Colonic mucosa (tissue), 4 donors: ENCODE data around the gene WNT7A. TPM values are rescaled to one million over a fixed set of nuclear protein-coding genes. Genes with fewer than 3 reads are reported as not detected.

Experiments
- DNase-seq: peaks from one replicate; pipeline ENCODE4 v3.0.0-alpha.2; 2020
- H3K27ac ChIP-seq: fragments of 200-600 bp; one replicate; pipeline ENCODE4 v1.8.0; 2021
- H3K27me3 ChIP-seq: fragments of 200-600 bp; one replicate; pipeline ENCODE4 v1.8.0; 2021
- H3K36me3 ChIP-seq: fragments of 200-600 bp; one replicate; pipeline ENCODE4 v1.8.0; 2021
- H3K4me1 ChIP-seq: fragments of 200-600 bp; one replicate; pipeline ENCODE4 v1.8.0; 2021; ENCODE audit warnings: mild to moderate bottlenecking
- H3K4me3 ChIP-seq: fragments of 200-600 bp; one replicate; pipeline ENCODE4 v1.8.0; 2021
- H3K9ac ChIP-seq, 2 donors: one replicate each; pipeline ENCODE4 v1.7.0; 2013; ENCODE audit warnings: control low read depth in 2 of 2, low read depth in 2 of 2, low read length in 2 of 2
- H3K9me3 ChIP-seq: fragments of 200-600 bp; one replicate; pipeline ENCODE4 v1.8.0; 2021
- CTCF ChIP-seq: fragments of 200-600 bp; IDR thresholded peaks from one replicate; pipeline ENCODE4 v1.8.0; 2022; ENCODE audit warnings: antibody characterized with exemption, mild to moderate bottlenecking
- intact Hi-C: fragments of 100-400 bp; cut with DNase I; formaldehyde crosslinking; loops from one replicate; pipeline ENCODE4 v1.14.1; 2022
- total RNA-seq, 2 donors: library from RNA; stranded (reverse); fragmentation: NEBNext Ultra II Directional in 1 of 2; extraction: Animal tissue kit (Norgen Biotek cat#: 25700) in 1 of 2; gene quantifications; one replicate each; pipeline ENCODE4 v1.2.1, GENCODE V29; 2021
- donor health status: healthy.
- donor health status: DM: no; HTN: no; CAD: no.
- donor health status: DM: no; HTN: no; CAD: no.

Gene WNT7A
- total RNA-seq, 2 donors from 2014 or later, result not detected

- intact Hi-C loops, result no loop called here
Observed at GRCh38 chr3:13824521-13825310, 55.2 kb downstream of the WNT7A start.

GRCh38 chr3:13823692-13824091 is 56.2 kb downstream of the WNT7A start:
- intact Hi-C loops, result no loop called here
- H3K4me3 ChIP-seq, result no peak overlapping the region
- H3K9ac ChIP-seq, result no peak overlapping the region
- no peaks in the 10 kb centered on the region for H3K36me3 ChIP-seq
- no peaks in the 10 kb centered on the region for H3K27me3 ChIP-seq
- H3K27ac ChIP-seq, result no peak overlapping the region
- no peaks in the 10 kb centered on the region for H3K9me3 ChIP-seq
- no peaks in the 10 kb centered on the region for H3K4me1 ChIP-seq
- DNase-seq, result no peak
- TF ChIP-seq CTCF, result no peak

More at GRCh38 chr3:13824521-13825310, 55.2 kb downstream of the WNT7A start:
- TF ChIP-seq CTCF, result no peak
- Histone ChIP-seq H3K27me3 (no peaks in the 10 kb centered on the region), H3K27ac (no peak overlapping the region), H3K4me3 (no peak overlapping the region), H3K4me1 (no peaks in the 10 kb centered on the region), H3K9me3 (no peaks in the 10 kb centered on the region), H3K9ac (no peak overlapping the region), H3K36me3 (no peaks in the 10 kb centered on the region)
- DNase-seq, result no peak

- H3K27me3 ChIP-seq, result no peaks in the 10 kb centered on the region
- no peaks in the 10 kb centered on the region for H3K4me1 ChIP-seq
- no peak overlapping the region for H3K4me3 ChIP-seq
- no peak for DNase-seq
- no peaks in the 10 kb centered on the region for H3K36me3 ChIP-seq
- no peaks in the 10 kb centered on the region for H3K9me3 ChIP-seq
- H3K9ac ChIP-seq, result no peak overlapping the region
- intact Hi-C loops, result no loop called here
- H3K27ac ChIP-seq, result no peak overlapping the region
- no peak for TF ChIP-seq CTCF
Observed at GRCh38 chr3:13822871-13823585, 56.8 kb downstream of the WNT7A start.

DNA sequence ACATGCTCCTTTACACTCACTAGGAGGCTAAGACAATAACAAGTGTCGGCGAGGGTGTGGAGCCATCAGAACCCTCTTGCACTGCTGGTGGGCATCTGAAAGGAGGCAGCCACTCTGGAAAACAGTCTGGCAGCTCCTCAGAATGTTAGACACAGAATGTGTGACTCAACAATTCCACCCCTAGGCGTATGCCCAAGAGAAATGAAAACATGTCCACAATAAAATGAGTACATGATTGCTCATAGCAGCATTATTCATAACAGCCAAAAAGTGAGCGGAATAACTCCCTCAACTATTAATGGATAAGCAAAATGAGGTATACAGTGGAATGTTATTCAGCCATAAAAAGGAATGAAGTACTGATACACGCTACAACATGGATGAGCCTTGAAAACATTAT is 57.8 kb downstream of the WNT7A start:
- no peak overlapping the region for H3K4me3 ChIP-seq
- H3K27ac ChIP-seq, result no peak overlapping the region

DNA sequence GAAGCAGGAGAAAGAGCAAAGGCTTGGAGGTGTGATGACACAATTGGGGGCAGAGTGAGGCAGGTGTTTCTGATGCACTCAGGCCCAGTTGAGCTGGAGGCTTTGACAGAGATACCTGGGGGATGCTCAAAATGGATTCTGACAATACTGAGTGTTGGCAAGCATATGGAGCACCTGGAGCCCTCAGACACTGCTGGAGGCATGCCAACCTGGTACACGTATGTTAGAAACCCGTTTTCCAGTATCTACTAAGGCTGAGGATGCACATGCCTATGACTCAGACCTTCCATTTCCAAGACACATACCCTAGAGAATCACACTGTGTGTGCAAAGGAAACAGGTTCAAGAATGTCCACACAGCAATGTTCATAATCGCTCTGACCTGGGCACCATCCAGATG is 58.7 kb downstream of the WNT7A start:
- H3K9me3 ChIP-seq, result no peaks in the 10 kb centered on the region
- no peaks in the 10 kb centered on the region for H3K36me3 ChIP-seq
- intact Hi-C loops, result no loop called here
- TF ChIP-seq CTCF, result no peak
- DNase-seq, result no peak
- H3K27ac ChIP-seq, result no peak overlapping the region
- H3K9ac ChIP-seq, result no peak overlapping the region
- no peak overlapping the region for H3K4me3 ChIP-seq
- H3K27me3 ChIP-seq, result no peaks in the 10 kb centered on the region
- no peaks in the 10 kb centered on the region for H3K4me1 ChIP-seq

More for the DNA sequence above, 57.8 kb downstream of the WNT7A start:
- no peaks in the 10 kb centered on the region for H3K4me1 ChIP-seq
- H3K9me3 ChIP-seq, result no peaks in the 10 kb centered on the region
- DNase-seq, result no peak
- no peak overlapping the region for H3K9ac ChIP-seq
- intact Hi-C loops, result no loop called here
- TF ChIP-seq CTCF, result no peak
- H3K36me3 ChIP-seq, result no peaks in the 10 kb centered on the region
- H3K27me3 ChIP-seq, result no peaks in the 10 kb centered on the region
